Keratinocyte (primary cell): ENCODE measurements around the gene DGKH. TPM values are rescaled to one million over a fixed set of nuclear protein-coding genes. Genes with fewer than 3 reads are reported as not detected.

Source experiments
- DNase-seq: peaks from one replicate; pipeline ENCODE4 v3.0.0-alpha.2; 2011; ENCODE audit warnings: low read depth, missing footprints, low spot score
- FAIRE-seq: peaks from 2 replicates; lab custom pipeline; 2011; peaks lifted over from hg19 to GRCh38; lab: Jason Lieb, UNC
- H2AFZ ChIP-seq: 2 replicates; pipeline ENCODE4 v1.6.0; 2012; ENCODE audit warnings: low read length, control low read depth, inconsistent platforms; ENCODE audit not compliant: control insufficient read depth
- H3K27ac ChIP-seq: 2 replicates; pipeline ENCODE4 v1.5.1; 2011; ENCODE audit warnings: low read length; ENCODE audit not compliant: control insufficient read depth, insufficient read depth
- H3K27me3 ChIP-seq: 3 replicates; pipeline ENCODE4 v1.6.0; 2011; ENCODE audit warnings: low read length; ENCODE audit not compliant: control insufficient read depth, insufficient read depth; ENCODE audit errors: extremely low read depth
- H3K36me3 ChIP-seq, 2 experiments: 2 replicates in 1 of 2; 3 replicates in 1 of 2; pipeline ENCODE4 v1.5.1; 2011; ENCODE audit warnings: low read length in 2 of 2, mild to moderate bottlenecking in 1 of 2; ENCODE audit not compliant: control insufficient read depth in 2 of 2, insufficient read depth in 2 of 2; ENCODE audit errors: extremely low read depth in 1 of 2
- H3K4me1 ChIP-seq: 3 replicates; pipeline ENCODE4 v1.5.1; 2011; ENCODE audit warnings: low read length; ENCODE audit not compliant: control insufficient read depth, insufficient read depth; ENCODE audit errors: extremely low read depth
- H3K4me2 ChIP-seq: 3 replicates; pipeline ENCODE4 v1.6.0; 2011; ENCODE audit warnings: low read depth, low read length; ENCODE audit not compliant: control insufficient read depth, insufficient read depth; ENCODE audit errors: extremely low read depth
- H3K4me3 ChIP-seq, 3 experiments: fragments of 200-600 bp in 1 of 3; sonication (generic) in 1 of 3; 2 replicates in 2 of 3; 3 replicates in 1 of 3; pipeline ENCODE4 v1.5.1; 2011 to 2016; ENCODE audit warnings: low read length in 3 of 3, mild to moderate bottlenecking in 3 of 3, control low read depth in 2 of 3, inconsistent platforms in 1 of 3, low read depth in 1 of 3, mixed read lengths in 1 of 3, mixed run types in 1 of 3, moderate library complexity in 1 of 3; ENCODE audit not compliant: control insufficient read depth in 2 of 3, insufficient read depth in 2 of 3; ENCODE audit errors: extremely low read depth in 1 of 3
- H3K79me2 ChIP-seq: 2 replicates; pipeline ENCODE4 v1.6.0; 2012; ENCODE audit warnings: low read length; ENCODE audit not compliant: control insufficient read depth, insufficient read depth
- H3K9ac ChIP-seq: 3 replicates; pipeline ENCODE4 v1.6.0; 2011; ENCODE audit warnings: low read length; ENCODE audit not compliant: control insufficient read depth, insufficient read depth; ENCODE audit errors: extremely low read depth
- H3K9me1 ChIP-seq: 3 replicates; pipeline ENCODE4 v1.6.0; 2011; ENCODE audit warnings: low read length; ENCODE audit not compliant: control insufficient read depth, insufficient read depth; ENCODE audit errors: extremely low read depth
- H3K9me3 ChIP-seq: 2 replicates; pipeline ENCODE4 v1.5.1; 2012; ENCODE audit warnings: low read depth, low read length; ENCODE audit not compliant: control insufficient read depth
- H4K20me1 ChIP-seq: 3 replicates; pipeline ENCODE4 v1.6.0; 2011; ENCODE audit warnings: low read length; ENCODE audit not compliant: control insufficient read depth, insufficient read depth; ENCODE audit errors: extremely low read depth
- EZH2 ChIP-seq: IDR thresholded peaks from one replicate; pipeline ENCODE4 v1.6.1; 2012; ENCODE audit warnings: inconsistent platforms, mild to moderate bottlenecking, low read length, moderate library complexity
- dilution Hi-C: fragments of 300-500 bp; cut with MboI; formaldehyde crosslinking; loops from one replicate; pipeline ENCODE4 v1.7.0; 2020; ENCODE audit warnings: low sequenced_read_pairs; ENCODE audit not compliant: extremely low pct_ligation_motif_present
- polyA plus RNA-seq, 5 experiments: library from polyadenylated mRNA; depleted of rRNA in 3 of 5; stranded (reverse) in 3 of 5; stranded (forward) in 1 of 5; unstranded in 1 of 5; fragments of >200 nt; gene quantifications; 1 replicate in 1 of 5; 2 replicates in 3 of 5; 3 replicates in 1 of 5; pipeline versions ENCODE4 v1.2.1 to v1.2.3, GENCODE V29; 2011 to 2012; ENCODE audit warnings: missing spikeins in 2 of 5, low read depth in 1 of 5, low replicate concordance in 1 of 5
- TF ChIP-seq, protein P1 (sequence below), 3 experiments: IDR thresholded peaks in 1 of 3; conservative IDR thresholded peaks in 1 of 3; optimal IDR thresholded peaks in 1 of 3; 2 replicates in 2 of 3; 3 replicates in 1 of 3; pipeline versions ENCODE3 to v1.5.1; 2011; ENCODE audit warnings: low read length in 3 of 3, mild to moderate bottlenecking in 3 of 3, moderate library complexity in 2 of 3, control low read depth in 1 of 3, inconsistent platforms in 1 of 3; ENCODE audit not compliant: insufficient read depth in 2 of 3; ENCODE audit errors: extremely low read depth in 1 of 3

The DGKH gene
- polyA plus RNA-seq, 1 donor (not counting 4 experiments of a cell fraction or from before 2014, with no cell fraction given), result 12.8 TPM

DNA sequence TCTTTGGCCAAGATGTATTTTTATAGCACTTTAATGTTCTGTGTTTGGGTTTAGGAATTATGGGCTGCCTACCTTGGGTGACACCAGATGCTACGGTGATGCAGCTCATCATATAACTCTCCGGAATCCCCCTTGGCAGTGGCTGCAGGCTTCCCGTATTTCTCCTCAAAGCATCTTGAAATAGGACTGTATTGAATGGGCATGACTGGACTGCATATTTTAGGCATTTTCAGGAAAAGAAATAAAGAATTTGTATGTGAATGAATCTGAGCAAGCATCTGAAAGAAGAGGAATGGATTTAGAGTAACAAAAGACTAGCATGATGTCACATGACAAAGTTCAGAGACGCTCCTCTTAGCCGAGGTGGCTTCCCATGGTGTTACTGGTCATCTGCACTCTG is 70.6 kb downstream of the DGKH start:
- Histone ChIP-seq H3K9ac (no peak overlapping the region), H4K20me1 (peaks cover 3% of the 10 kb centered on the region), H3K79me2 (peaks cover 50% of the 10 kb centered on the region), H3K36me3 (peaks cover 4 to 6% of the 10 kb centered on the region in 2 experiments), H3K27me3 (no peaks in the 10 kb centered on the region), H2AFZ (no peak overlapping the region), H3K4me2 (no peak overlapping the region), H3K4me1 (peaks cover 21% of the 10 kb centered on the region), H3K9me3 (no peaks in the 10 kb centered on the region), H3K4me3 (no peak overlapping the region), H3K9me1 (no peaks in the 10 kb centered on the region), H3K27ac (no peak overlapping the region)
- FAIRE-seq, result no peak
- TF ChIP-seq EZH2, result no peak
- TF ChIP-seq, protein P1, sequence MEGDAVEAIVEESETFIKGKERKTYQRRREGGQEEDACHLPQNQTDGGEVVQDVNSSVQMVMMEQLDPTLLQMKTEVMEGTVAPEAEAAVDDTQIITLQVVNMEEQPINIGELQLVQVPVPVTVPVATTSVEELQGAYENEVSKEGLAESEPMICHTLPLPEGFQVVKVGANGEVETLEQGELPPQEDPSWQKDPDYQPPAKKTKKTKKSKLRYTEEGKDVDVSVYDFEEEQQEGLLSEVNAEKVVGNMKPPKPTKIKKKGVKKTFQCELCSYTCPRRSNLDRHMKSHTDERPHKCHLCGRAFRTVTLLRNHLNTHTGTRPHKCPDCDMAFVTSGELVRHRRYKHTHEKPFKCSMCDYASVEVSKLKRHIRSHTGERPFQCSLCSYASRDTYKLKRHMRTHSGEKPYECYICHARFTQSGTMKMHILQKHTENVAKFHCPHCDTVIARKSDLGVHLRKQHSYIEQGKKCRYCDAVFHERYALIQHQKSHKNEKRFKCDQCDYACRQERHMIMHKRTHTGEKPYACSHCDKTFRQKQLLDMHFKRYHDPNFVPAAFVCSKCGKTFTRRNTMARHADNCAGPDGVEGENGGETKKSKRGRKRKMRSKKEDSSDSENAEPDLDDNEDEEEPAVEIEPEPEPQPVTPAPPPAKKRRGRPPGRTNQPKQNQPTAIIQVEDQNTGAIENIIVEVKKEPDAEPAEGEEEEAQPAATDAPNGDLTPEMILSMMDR (optimal IDR thresholded peaks at IDR 0.05 in 1 of 3, IDR thresholded peaks at IDR 0.05 in 1 of 3, conservative IDR thresholded peaks at IDR 0.05 in 1 of 3; ENCODE audit: extremely low read depth in 1 of 3, insufficient read depth in 2 of 3, low read length in 3 of 3), result no peak
- DNase-seq, result no peak
- dilution Hi-C loops, result no loop called here

DNA sequence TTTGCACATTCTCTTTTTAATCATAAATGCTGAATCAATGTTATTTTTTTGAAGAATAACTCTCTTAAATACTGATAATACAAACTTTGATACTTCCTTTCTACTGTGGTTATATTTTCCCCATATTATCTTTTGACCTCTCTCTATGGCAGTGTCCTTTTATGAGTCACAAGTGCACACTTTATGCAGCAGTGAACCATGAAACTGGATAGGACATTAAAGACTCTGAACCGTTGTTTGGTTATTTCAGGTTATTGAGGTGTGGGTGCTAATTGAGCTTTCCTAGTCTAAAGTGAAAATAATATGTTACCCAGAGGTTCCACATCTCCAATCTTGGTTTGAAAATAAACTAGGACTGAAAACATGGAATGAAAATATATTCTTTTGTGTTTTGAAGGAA is 71.4 kb downstream of the DGKH start:
- Histone ChIP-seq H3K9me1 (no peaks in the 10 kb centered on the region), H3K9ac (no peak overlapping the region), H4K20me1 (peaks cover 3% of the 10 kb centered on the region), H3K36me3 (peaks cover 4 to 6% of the 10 kb centered on the region in 2 experiments), H3K4me2 (no peak overlapping the region), H3K4me1 (peaks cover 17% of the 10 kb centered on the region), H3K79me2 (peaks cover 49% of the 10 kb centered on the region), H2AFZ (no peak overlapping the region), H3K27ac (no peak overlapping the region), H3K27me3 (no peaks in the 10 kb centered on the region), H3K9me3 (no peaks in the 10 kb centered on the region), H3K4me3 (no peak overlapping the region)
- no peak for DNase-seq
- dilution Hi-C loops, result no loop called here
- FAIRE-seq, result no peak
- TF ChIP-seq EZH2, result no peak
- TF ChIP-seq, protein P1 (optimal IDR thresholded peaks at IDR 0.05 in 1 of 3, IDR thresholded peaks at IDR 0.05 in 1 of 3, conservative IDR thresholded peaks at IDR 0.05 in 1 of 3; ENCODE audit: extremely low read depth in 1 of 3, insufficient read depth in 2 of 3, low read length in 3 of 3), result no peak
